ENCODE results near the gene LAMA5.

DNA sequence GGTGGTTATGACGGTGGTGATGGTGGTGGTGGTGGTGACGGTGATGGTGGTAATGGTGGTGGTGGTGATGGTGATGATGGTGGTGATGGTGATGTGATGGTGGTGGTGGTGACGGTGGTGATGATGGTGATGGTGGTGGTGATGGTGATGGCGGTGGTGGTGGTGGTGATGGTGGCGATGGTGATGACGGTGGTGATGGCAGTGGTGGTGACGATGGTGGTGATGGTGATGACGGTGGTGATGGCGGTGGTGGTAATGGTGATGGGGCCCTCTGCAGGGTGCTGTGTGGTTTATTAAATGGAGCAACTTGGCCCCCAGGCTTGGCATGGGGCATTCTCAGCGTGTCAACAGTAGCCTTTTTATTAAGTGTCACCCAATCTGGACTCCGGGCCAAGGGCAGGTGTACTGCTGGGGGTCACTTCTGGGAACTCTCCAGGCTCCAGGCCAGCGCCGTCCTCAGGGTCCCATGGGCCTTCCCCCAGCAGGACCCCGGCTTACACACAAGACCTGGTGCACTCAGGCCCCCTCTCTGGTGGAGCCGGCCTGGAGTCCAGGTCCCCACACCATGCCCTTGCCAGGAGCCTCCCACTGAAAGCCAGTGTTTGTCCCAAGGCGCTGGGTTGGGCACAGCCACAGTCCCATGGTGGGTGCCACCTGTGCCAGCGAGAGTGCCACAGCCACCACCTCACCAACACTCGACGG is 31.2 kb upstream of the LAMA5 start:
- TF ChIP-seq POLR2A (IDR thresholded peaks at IDR 0.05; ENCODE audit: low read length): no peak
- TF ChIP-seq GATA1 (IDR thresholded peaks at IDR 0.05; ENCODE audit: low read depth, low read length): no peak

Measured in erythroblast (primary cell).